AG09309 (cell line): Measurements from ENCODE around the gene KTI12.
"Not testable (repeated sequence)": the region's sequence is repeated elsewhere in the genome, so short reads cannot be mapped to it uniquely, and the experiment has no call there.

Experiments used
- DNase-seq: peaks from one replicate; pipeline ENCODE4 v3.0.0-alpha.2; 2010; ENCODE audit warnings: low read depth
- H3K4me3 ChIP-seq: 2 replicates; pipeline ENCODE4 v1.5.1; 2011; ENCODE audit warnings: mild to moderate bottlenecking, low read depth, low read length, moderate library complexity; ENCODE audit not compliant: control insufficient read depth
- TF ChIP-seq, protein P1 (sequence below): IDR thresholded peaks from 2 replicates; pipeline ENCODE4 v1.5.1; 2011; ENCODE audit warnings: mild to moderate bottlenecking, low read depth, low read length, inconsistent platforms; ENCODE audit not compliant: insufficient read depth, control insufficient read depth; ENCODE audit errors: missing control alignments

The KTI12 gene

GRCh38 chr1:52055866-52056162, 22.2 kb upstream of the KTI12 start:
- DNase-seq, result no peak
- TF ChIP-seq, protein P1, sequence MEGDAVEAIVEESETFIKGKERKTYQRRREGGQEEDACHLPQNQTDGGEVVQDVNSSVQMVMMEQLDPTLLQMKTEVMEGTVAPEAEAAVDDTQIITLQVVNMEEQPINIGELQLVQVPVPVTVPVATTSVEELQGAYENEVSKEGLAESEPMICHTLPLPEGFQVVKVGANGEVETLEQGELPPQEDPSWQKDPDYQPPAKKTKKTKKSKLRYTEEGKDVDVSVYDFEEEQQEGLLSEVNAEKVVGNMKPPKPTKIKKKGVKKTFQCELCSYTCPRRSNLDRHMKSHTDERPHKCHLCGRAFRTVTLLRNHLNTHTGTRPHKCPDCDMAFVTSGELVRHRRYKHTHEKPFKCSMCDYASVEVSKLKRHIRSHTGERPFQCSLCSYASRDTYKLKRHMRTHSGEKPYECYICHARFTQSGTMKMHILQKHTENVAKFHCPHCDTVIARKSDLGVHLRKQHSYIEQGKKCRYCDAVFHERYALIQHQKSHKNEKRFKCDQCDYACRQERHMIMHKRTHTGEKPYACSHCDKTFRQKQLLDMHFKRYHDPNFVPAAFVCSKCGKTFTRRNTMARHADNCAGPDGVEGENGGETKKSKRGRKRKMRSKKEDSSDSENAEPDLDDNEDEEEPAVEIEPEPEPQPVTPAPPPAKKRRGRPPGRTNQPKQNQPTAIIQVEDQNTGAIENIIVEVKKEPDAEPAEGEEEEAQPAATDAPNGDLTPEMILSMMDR, result no peak
- peak overlapping the region; percentile 89 for H3K4me3 ChIP-seq

GRCh38 chr1:52055066-52055865, 21.7 kb upstream of the KTI12 start, which contains the start of gene TXNDC12:
TXNDC12 (minus strand) TSS chr1:52055191; CDS start chr1:52055096, 95 bp downstream.
- TF ChIP-seq, protein P1, result no peak
- H3K4me3 ChIP-seq, result peak within 1 kb of the TSS; percentile 89
- peak; percentile 90 for DNase-seq

DNA sequence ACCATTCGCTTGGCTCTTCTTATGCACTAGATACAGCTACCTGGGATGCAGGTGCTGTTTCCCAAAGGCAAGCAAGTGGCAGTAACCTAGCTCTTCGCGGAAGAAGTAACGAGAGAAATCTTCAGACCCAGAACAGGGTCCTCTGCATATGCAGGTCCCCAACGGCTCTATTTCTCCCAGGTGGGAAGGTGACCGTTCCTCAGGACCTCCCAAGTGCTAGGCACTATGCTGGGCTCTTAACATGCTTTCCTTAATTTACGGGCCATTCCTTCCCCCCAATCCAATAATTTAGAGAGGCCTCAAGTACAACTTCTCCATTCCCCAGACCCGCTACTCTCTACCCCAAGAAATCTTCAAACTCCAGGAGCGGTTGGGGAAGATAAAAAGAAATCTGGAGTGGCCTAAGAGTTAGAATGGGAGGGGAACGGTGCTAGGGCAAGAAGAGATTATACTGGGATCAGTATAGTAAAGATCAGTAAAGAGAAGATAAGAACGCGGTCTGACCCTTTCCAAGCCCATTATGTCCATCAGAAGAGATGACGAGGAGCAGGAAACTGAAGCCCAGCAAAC, 21.0 kb upstream of the KTI12 start:
- TF ChIP-seq, protein P1, result no peak
- peak overlapping the region; percentile 89 for H3K4me3 ChIP-seq
- no peak for DNase-seq

DNA sequence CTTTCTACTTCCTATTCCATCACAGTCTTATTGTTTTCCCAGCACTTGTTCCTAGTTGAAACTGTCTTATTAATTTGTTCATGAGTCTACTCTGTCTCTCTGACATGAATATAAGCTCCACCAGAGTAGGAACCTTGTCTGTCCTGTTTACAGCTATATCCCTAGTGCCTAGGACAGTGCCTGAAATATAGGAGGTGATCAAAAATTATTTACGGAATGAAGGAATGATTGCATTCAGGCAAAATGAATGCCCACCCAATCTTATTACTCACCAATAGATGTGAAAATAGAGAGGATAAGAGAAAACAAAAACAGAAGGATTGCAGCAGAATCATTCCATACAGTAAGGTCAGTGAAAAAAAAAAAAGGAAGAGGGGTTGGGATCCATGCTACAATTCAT, 20.3 kb upstream of the KTI12 start:
- H3K4me3 ChIP-seq, result peak overlapping the region; percentile 89
- TF ChIP-seq, protein P1, result no peak
- no peak for DNase-seq

GRCh38 chr1:52049337-52049736, 15.7 kb upstream of the KTI12 start:
- DNase-seq, H3K4me3 ChIP-seq: not testable (repeated sequence)

DNA sequence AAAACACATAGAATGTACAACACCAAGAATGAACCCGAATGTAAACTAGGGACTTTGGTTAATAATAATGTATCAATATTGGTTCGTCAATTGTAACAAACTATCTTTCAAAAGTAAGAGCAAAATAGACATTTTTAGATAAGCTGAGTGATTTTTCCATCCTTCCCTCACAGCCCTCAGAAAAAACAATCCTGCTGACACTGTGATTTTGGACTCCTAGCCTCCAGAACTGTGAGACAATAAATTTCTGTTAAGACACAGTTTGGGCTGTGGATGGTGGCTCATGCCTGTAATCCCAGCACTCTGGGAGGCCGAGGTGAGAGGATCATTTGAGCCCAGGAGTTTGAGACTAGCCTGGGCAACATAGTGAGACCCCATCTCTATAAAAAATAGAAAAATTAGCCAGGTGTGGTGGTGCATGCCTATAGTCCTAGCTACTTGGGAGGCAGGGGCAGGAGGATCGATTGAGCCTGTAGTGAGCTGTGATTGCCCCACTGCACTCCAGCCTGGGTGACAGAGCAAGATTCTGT, 12.1 kb upstream of the KTI12 start:
- not testable (repeated sequence) for H3K4me3 ChIP-seq, DNase-seq

DNA sequence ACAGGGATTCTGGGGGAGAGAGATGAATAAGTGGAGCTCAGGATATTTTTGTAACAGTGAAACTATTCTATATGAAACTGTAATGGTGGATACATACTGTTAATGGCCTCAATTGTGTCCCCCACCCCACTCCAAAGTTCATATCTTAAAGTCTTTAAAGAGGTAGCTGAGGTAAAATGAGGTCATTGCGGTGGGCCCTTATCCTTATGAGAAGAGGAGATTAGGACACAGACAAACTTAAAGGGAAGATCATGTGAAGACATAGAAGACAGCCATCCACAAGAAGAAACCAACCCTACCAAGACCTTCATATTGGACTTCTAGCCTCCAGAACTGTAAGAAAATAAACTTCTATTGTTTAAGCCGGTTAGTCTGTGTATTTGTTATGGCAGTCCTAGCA, 11.6 kb upstream of the KTI12 start:
- TF ChIP-seq, protein P1, result no peak
- no peak overlapping the region for H3K4me3 ChIP-seq
- DNase-seq, result no peak
